IPS DF 6.9 (cell line): ENCODE measurements around the gene ADRB1.

Experiments
- DNase-seq: peaks from one replicate; pipeline ENCODE4 v3.0.0-alpha.2; 2013; ENCODE audit warnings: low read depth, low spot score
- H3K27ac ChIP-seq: one replicate; pipeline ENCODE4 v1.5.1; 2013; ENCODE audit warnings: low read length, control low read depth
- H3K27me3 ChIP-seq: 2 replicates; pipeline ENCODE4 v1.6.1; 2013; ENCODE audit warnings: mild to moderate bottlenecking, low read length; ENCODE audit not compliant: control insufficient read depth, insufficient read depth
- H3K36me3 ChIP-seq: 2 replicates; pipeline ENCODE4 v1.6.1; 2013; ENCODE audit warnings: low read length; ENCODE audit not compliant: control insufficient read depth, insufficient read depth
- H3K4me1 ChIP-seq: 2 replicates; pipeline ENCODE4 v1.6.1; 2013; ENCODE audit warnings: low read length; ENCODE audit not compliant: control insufficient read depth, insufficient read depth
- H3K4me3 ChIP-seq: 2 replicates; pipeline ENCODE4 v1.5.1; 2013; ENCODE audit warnings: mild to moderate bottlenecking, low read length
- H3K9me3 ChIP-seq: 2 replicates; pipeline ENCODE4 v1.6.1; 2013; ENCODE audit warnings: low read length, inconsistent platforms; ENCODE audit not compliant: control insufficient read depth, insufficient read depth
- WGBS: extraction: QIAGEN DNeasy Blood & Tissue Kit; methylation state at CpG from one replicate; pipeline ENCODE4 v1.1.7; 2013; ENCODE audit warnings: mixed read lengths, missing lambda C conversion rate; ENCODE audit not compliant: insufficient read length, insufficient coverage; 5-methylcytosine and 5-hydroxymethylcytosine counted together

The ADRB1 gene

DNA sequence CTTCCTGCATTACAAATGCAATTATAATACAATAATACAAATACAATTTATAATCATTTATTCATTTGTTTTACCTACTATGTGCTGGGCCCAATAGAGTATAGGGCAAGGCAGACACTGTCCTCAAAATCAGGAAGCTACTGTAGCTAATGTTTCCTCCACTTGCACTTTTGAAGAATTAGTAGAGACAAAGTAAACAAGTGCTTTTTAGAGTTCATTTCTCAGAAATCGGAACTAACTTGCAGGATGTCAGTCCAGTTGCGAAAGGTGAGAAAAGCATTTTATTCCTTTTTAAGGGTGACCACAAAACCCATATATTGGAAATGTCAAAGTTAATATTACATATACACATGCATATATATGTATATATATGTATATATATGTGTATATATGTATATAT is 14.2 kb downstream of the ADRB1 start:
- Histone ChIP-seq H3K27me3 (no peaks in the 10 kb centered on the region), H3K36me3 (no peaks in the 10 kb centered on the region), H3K9me3 (no peaks in the 10 kb centered on the region), H3K27ac (no peak overlapping the region), H3K4me1 (0 out of 2 replicates have a peak, but pooled peaks cover 1% of the 10 kb centered on the region), H3K4me3 (no peak overlapping the region)
- WGBS = no CpG with 5 or more reads among the region's 2 CpGs
- DNase-seq = no peak

DNA sequence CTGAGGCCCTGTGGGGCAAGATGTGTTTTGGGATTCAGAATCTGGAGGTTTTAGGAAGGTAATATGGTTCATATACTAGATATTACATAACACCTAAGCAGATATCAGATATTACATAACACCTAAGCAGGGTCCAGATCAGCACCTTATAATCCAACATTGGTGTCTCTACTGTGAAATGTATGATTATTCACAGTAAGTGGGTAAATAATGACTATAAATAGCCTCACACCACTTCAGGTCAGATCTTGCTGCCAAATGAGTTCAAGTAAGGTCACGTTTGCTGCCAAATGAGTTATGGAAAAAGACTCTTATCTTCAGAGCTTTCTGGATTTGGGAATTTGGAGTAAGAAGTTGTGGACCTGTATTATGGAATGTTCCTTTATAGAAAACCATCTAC is 14.6 kb downstream of the ADRB1 start:
- no CpG with 5 or more reads among the region's 1 CpG for WGBS

DNA sequence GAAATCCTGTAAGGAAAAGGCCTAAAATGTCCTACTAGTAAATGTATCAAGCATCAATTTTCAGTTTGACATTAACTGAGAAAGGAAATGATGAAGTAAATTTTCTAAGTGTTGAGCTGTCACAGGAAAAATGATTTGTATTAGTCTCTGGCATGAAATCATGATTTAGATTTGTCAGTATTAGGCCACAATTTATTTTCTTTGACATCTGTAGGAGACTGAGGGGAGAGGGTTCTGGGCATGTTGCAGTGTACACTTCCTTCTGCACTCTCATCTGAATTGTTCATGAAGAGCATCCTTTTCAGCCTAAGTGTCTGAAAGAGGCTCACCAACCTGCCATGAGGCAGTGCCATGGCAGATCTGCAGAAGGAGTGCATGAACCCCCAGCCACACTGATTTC is 15.9 kb downstream of the ADRB1 start:
- no peak overlapping the region for H3K27ac ChIP-seq
- H3K4me3 ChIP-seq = no peak overlapping the region
- H3K9me3 ChIP-seq = no peaks in the 10 kb centered on the region
- no peak for DNase-seq
- 0 out of 2 replicates have a peak, but pooled peaks cover 1% of the 10 kb centered on the region for H3K4me1 ChIP-seq
- H3K27me3 ChIP-seq = no peaks in the 10 kb centered on the region
- no peaks in the 10 kb centered on the region for H3K36me3 ChIP-seq

More for the DNA sequence above, 14.6 kb downstream of the ADRB1 start:
- no peaks in the 10 kb centered on the region for H3K27me3 ChIP-seq
- H3K9me3 ChIP-seq = no peaks in the 10 kb centered on the region
- no peaks in the 10 kb centered on the region for H3K36me3 ChIP-seq
- no peak overlapping the region for H3K27ac ChIP-seq
- no peak overlapping the region for H3K4me3 ChIP-seq
- H3K4me1 ChIP-seq = 0 out of 2 replicates have a peak, but pooled peaks cover 1% of the 10 kb centered on the region
- no peak for DNase-seq

DNA sequence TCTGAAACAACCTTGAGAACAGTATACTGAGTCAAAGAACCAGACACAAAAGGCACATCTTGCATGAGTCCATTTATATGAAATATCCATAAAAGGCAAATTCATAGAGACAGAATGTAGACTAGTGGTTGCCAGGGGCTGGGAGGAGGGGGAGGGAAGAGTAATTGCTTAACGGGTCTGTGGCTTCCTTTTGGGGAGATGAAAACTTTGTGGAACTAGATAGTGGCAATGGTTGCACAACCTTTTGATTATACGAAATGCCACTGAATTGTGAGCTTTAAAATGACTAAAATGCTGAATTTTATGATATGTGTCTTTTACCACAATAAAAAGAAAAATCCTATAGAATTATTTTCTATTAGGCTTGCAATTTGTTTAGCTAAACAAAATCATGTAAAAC is 16.8 kb downstream of the ADRB1 start:
- Histone ChIP-seq H3K27ac (no peak overlapping the region), H3K4me3 (no peak overlapping the region), H3K9me3 (no peaks in the 10 kb centered on the region), H3K27me3 (no peaks in the 10 kb centered on the region), H3K36me3 (no peaks in the 10 kb centered on the region), H3K4me1 (0 out of 2 replicates have a peak, but pooled peaks cover 1% of the 10 kb centered on the region)
- DNase-seq = no peak
- no CpG with 5 or more reads among the region's 2 CpGs for WGBS

DNA sequence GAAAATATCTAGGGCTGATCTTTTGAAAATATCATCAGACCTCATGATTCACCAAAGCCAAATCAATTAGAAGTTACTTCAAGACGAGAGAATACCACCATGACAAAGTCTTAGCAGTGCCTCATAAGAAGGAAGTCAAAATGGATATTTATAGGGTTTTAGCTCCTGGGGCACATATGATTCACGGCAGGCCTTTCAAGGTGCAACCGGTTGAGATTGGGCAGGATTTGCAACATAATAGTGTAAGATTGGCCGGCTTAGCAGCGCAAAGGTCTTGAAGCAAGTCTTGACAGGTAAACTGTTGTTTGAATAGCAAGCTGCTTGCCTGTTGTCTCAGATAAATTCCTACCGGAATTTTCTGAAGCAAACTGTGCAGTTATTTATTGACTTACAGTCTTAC is 17.5 kb downstream of the ADRB1 start:
- H3K36me3 ChIP-seq = no peaks in the 10 kb centered on the region
- H3K27me3 ChIP-seq = no peaks in the 10 kb centered on the region
- WGBS = no CpG with 5 or more reads among the region's 6 CpGs
- 0 out of 2 replicates have a peak, but pooled peaks cover 1% of the 10 kb centered on the region for H3K4me1 ChIP-seq
- H3K4me3 ChIP-seq = no peak overlapping the region
- no peak overlapping the region for H3K27ac ChIP-seq
- no peaks in the 10 kb centered on the region for H3K9me3 ChIP-seq
- no peak for DNase-seq

DNA sequence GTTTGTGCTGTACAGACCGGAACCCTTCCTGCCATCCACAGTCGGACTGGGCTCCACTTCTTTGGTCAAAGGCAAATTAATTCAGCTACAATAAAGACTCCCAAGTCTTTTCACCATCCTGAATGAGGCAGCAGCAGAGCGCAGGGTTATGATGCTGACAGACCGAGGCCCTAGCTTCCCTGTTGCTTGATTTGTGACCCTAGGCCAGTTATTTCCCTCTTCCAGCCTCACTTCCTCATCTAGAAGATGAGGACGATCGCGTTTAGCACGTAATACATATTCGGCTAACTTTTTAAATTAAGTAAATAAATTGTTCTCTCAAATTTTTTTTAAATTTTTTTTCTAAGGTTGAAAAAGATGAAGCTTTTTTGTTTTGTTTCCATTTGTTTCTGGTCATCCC is 18.1 kb downstream of the ADRB1 start:
- no CpG with 5 or more reads among the region's 9 CpGs for WGBS
- H3K36me3 ChIP-seq = no peaks in the 10 kb centered on the region
- DNase-seq = no peak
- H3K9me3 ChIP-seq = no peaks in the 10 kb centered on the region
- no peaks in the 10 kb centered on the region for H3K27me3 ChIP-seq
- H3K27ac ChIP-seq = no peak overlapping the region
- H3K4me1 ChIP-seq = 0 out of 2 replicates have a peak, but pooled peaks cover 1% of the 10 kb centered on the region
- H3K4me3 ChIP-seq = no peak overlapping the region

DNA sequence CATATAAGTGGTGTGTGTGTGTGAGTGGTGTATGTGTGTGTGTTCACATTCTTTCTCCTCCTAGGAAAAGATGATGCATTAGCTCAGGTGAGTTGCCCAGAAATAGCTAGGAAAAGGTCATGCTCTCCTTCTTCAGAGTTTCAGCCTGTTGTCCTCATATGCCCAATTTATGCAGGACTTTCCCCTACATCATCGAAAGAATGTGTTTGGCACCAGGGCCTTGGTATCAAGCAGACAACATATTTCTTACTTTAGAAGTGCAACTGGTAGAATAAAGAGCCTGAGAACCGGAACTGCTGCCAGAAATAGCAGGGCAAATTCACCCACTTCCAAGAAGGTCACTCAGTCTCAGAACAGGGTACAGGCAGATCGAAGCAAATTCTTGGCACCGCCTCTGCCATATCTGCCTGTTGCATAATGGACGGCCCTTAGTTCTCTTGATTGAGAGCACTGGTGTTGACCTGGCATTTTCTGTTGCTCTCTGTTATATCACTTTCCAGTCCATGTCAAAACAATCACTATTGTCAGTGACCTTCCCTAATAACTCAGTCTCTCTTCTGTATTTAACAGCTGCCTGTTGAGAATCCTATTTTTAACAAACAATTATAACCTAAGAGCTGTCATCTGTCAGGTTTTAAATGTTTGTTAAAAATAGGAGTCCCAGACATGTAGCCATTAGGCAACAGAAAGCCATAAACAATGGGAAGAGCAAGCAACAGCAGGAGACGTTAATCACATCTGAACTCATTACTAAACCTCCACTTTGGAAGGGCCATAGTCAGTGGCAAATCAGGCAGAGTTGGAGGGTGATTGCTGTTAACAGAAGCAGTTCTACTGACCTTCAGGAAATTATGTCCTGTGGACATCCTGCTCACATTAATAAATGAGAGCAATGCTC is 20.7 kb downstream of the ADRB1 start:
- no CpG with 5 or more reads among the region's 6 CpGs for WGBS
- H3K36me3 ChIP-seq = no peaks in the 10 kb centered on the region
- 0 out of 2 replicates have a peak, but pooled peaks cover 1% of the 10 kb centered on the region for H3K4me1 ChIP-seq
- H3K27ac ChIP-seq = no peak overlapping the region
- no peak for DNase-seq
- H3K27me3 ChIP-seq = no peaks in the 10 kb centered on the region
- no peaks in the 10 kb centered on the region for H3K9me3 ChIP-seq
- H3K4me3 ChIP-seq = no peak overlapping the region

DNA sequence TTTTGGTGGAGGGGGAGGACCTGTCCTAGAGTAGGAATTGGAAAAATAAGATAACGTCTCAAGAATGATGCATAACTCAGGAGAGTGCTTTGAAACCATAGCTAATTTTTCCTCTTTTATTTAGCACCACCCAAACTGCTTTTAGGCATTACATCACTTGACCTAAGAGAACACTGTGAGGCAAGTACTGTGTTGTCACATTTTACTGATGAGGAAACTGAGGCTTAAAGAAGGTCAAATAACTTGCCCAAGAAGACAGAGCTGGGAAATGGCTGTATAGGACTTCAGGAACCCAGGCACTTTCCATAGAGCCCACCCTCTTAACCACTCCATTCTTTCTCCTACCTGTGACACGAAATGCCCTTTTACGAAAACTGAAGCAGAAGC is 21.4 kb downstream of the ADRB1 start:
- no CpG with 5 or more reads among the region's 3 CpGs for WGBS

DNA sequence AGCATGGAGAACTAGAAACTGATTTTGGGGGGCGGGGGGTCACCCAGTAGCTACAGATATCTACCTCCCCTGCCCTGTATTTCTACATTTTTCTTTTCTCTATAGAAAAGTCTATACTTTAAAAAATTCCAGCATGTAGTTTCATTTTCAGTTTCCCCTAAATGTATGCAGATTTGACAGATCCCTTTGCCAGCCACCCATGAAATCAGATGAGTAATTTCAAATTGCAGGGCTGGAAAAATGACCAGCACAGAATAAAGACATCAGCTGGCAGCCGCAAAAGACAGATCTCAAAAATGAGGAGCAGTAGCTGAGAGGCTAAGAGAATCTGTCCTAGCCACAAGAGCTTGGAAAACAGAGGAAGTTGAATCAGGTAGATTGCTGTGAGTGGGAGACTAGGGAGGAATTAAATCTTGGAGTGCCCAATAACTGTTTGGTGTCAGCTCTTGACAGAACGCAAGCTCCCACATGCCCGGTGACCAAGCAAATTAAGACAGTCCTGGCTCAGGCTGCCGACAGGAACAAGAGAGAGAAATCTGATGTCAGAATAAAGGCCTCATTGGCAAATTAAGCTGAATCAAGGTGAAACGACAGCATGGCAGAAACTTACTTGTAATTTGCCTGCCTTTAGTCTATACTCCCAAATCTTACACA is 24.5 kb downstream of the ADRB1 start:
- no peaks in the 10 kb centered on the region for H3K27me3 ChIP-seq
- H3K4me3 ChIP-seq = no peak overlapping the region
- WGBS = no CpG with 5 or more reads among the region's 6 CpGs
- H3K4me1 ChIP-seq = no peaks in the 10 kb centered on the region
- no peak overlapping the region for H3K27ac ChIP-seq
- no peaks in the 10 kb centered on the region for H3K36me3 ChIP-seq
- DNase-seq = no peak
- H3K9me3 ChIP-seq = no peaks in the 10 kb centered on the region

More for the DNA sequence above, 21.4 kb downstream of the ADRB1 start:
- 0 out of 2 replicates have a peak, but pooled peaks cover 1% of the 10 kb centered on the region for H3K4me1 ChIP-seq
- DNase-seq = no peak
- H3K9me3 ChIP-seq = no peaks in the 10 kb centered on the region
- H3K4me3 ChIP-seq = no peak overlapping the region
- H3K27me3 ChIP-seq = no peaks in the 10 kb centered on the region
- no peaks in the 10 kb centered on the region for H3K36me3 ChIP-seq
- H3K27ac ChIP-seq = no peak overlapping the region

DNA sequence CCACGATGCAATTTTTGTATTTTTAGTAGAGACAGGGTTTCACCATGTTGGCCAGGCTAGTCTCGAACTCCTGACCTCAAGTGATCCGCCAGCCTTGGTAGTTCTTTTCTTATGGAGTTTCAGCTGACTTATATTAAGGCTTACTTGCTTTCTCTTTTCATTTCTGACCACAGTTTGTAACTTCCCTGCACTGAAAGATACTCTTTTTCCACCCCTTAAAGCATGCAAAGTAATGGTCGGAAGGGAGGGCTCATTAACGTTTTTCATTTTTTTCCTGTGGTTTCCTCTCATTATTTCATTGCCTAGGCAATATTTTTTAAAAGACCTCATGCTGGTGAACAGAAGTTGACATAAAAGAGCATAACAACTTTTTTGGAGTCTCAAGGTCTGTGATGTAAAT is 27.0 kb downstream of the ADRB1 start:
- no peak overlapping the region for H3K27ac ChIP-seq
- no peaks in the 10 kb centered on the region for H3K36me3 ChIP-seq
- no peak for DNase-seq
- no peak overlapping the region for H3K4me3 ChIP-seq
- H3K9me3 ChIP-seq = no peaks in the 10 kb centered on the region
- no peaks in the 10 kb centered on the region for H3K27me3 ChIP-seq
- WGBS = no CpG with 5 or more reads among the region's 5 CpGs
- H3K4me1 ChIP-seq = no peaks in the 10 kb centered on the region
